Measurements from ENCODE around the gene DOCK9.

Gene DOCK9

GRCh38 chr13:98878486-98879126 is 99.3 kb downstream of the DOCK9 start:
- DNase-seq: no peak

DNA sequence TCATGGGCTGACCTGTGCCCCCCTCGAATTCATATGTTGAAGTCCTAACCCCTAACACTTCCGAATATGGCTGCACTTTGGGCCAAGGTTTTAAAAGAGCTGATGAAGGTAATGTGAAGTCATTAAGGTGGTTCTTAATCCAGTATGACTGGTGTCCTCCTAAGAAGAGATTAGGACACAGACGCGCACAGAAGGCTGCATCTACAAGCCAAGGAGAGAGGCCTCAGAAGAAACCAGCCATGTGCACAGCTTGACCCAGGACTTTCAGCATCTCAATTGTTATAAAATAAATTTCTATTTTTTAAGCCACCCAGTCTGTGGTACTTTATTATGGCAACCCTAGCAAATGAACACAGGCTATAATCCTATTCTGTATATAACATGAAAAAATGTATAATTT is 99.9 kb downstream of the DOCK9 start:
- DNase-seq: no peak

GRCh38 chr13:98877466-98877865 is 100.4 kb downstream of the DOCK9 start:
- no peak for DNase-seq

DNA sequence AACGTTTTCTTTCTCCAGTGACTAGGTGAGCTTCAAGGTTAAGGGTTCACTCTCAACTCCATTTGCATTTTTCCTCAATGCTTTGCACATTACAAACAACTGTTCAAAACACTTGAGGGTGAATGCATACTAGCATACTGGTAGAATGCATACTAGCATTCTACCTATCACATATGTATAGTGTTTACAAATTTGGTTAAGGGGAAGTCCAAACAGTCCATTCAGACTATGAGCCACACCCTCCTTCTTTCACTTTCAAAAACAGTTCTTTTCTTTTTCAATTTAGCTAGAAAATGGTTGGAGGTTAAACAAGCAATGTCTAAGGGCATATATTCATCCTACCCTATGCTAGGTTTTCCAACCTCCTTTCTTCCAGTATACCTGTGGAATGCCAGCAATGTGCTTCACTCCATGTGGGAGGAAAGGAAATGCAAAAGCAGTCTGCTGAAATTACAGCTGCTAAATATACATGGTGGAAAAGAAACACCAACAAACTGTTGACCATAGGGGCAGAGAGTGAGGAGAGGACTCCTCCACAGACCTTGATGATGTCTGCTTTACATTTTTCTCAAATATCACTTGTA is 102.6 kb downstream of the DOCK9 start:
- peak; percentile 8 for DNase-seq

DNA sequence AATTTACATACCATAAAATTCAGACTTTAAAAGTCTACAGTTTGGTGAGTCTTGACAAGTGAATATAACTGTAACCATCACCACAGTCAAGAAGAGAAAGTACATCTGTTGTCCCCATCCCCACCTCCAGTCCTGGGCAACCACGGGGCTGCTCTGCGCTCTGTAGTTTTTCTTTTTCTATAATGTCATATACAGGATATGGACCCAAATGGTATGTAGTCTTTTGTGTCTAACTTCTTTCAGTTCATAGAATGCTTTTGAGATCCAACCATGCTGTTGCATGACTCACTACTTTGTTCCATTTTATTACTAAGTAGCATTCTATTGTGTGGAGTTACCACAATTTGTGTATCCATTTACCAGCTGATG is 103.9 kb downstream of the DOCK9 start:
- DNase-seq: no peak

DNA sequence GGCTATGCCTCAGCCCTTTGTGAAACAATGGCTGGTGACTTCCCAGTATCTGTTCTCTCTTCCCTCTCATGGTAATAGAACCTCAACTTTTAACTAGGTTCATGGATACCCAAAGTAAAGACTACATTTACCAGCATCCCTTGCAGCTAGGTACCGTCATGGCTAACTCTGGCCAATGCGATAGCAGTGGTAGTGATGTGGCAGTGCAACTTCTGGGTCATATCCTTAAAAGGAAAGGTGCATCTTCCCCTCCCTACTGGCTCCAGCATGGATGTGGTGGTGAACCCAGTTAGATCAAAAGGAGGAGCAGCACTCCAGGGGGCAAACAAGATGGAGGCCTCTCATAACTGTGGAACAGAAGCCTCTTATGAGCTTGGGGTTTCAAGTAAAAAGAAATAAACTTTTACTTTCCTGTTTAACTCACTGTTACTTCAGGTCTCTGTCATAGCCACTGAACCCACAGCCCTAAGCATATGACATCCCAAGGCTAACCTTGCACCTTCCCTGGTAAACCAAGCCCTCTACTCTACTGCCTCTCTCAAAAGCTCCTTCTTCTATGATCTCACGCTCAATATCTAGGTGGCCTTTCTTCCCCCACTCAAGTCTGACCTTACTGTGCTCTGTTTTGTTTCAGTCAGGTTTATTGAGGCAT is 104.4 kb downstream of the DOCK9 start:
- no peak for DNase-seq

GRCh38 chr13:98871727-98872126 is 106.1 kb downstream of the DOCK9 start:
- no peak for DNase-seq

- no peak for DNase-seq
These were observed 108.3 kb downstream of the DOCK9 start for GRCh38 chr13:98869408-98870090.

GRCh38 chr13:98868932-98869331 is 108.9 kb downstream of the DOCK9 start:
- no peak for DNase-seq

GRCh38 chr13:98866882-98867281 is 111.0 kb downstream of the DOCK9 start:
- DNase-seq: no peak

GRCh38 chr13:98860491-98860890 is 117.4 kb downstream of the DOCK9 start:
- DNase-seq: no peak

DNA sequence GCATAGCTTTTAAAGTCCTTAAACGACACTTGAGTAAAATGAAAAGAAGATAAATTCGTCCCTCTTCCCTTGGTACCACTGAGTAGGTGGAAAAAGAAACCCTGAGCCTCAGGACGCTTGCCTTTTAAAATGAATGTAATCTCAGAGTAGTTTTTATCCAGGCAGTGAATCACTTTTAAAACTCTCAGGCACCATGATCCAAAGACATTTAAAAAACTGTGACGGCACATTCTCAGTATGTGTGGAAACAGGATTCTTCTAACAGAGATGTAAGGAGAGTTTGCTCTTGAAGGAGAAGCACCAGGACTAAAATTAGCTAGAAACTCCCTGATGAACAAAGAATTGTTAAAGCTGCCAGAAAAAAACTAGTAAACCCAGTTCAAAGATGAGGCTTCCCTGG is 119.7 kb downstream of the DOCK9 start:
- no peak for DNase-seq

DNA sequence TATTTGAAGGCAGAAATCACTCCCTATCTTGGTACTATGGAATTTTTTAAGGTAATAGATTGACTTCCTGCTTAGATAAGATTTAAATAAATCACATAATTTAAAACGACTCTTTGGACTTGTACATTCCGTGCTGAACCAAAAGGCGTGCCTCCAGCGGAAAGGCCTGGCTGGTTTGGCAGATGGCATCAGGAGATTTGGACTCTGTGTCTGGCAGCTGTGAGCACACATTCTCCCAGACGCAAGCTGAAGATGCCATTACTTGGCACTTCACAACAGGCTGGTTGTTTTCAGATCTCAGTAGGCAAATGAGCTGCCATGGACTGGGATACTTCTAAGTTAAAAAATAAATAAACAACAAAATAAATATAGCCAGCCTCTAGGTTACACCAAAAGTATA is 120.9 kb downstream of the DOCK9 start:
- DNase-seq: no peak

DNA sequence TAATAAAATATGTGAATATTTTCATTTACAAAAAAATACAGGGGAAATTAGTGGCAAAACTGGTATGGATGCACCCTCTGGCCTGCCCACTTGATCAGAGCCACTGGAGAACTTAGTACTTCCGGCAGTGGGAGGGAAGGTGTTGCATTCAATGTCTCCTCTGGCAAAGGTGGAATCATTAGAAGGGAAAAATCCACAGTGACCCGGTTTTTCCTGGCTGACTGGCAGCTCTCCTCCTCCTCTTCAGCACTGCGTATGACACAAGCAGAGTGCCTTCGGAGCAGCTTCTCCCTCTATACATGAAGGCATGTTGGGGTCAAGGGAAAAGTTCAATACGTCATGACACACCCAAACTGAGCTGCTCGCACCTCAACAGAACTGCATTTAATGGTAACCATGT is 123.4 kb downstream of the DOCK9 start:
- DNase-seq: no peak

GRCh38 chr13:98853771-98854221 is 124.1 kb downstream of the DOCK9 start:
- peak; percentile 13 for DNase-seq

DNA sequence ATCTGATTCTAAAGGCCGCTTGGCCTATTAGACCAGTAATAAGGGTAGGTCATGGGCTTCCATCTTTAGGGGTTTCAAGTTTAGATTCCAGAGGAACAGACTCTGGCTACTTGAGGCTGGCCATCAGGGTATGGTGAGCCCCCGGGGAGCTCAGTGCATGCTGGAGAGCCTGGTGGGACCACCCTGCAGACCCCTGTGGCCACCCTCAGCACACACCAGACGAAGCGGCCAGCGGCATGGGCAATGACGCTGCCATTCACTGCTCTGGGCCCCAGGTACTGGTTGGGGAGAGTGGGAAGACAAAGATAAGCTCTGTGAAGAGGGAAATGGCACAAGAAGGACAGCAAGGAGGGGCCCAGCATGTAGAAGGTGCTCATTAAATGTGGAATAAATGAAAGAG is 126.6 kb downstream of the DOCK9 start:
- no peak for DNase-seq

GRCh38 chr13:98848746-98849145 is 129.1 kb downstream of the DOCK9 start:
- no peak for DNase-seq

GRCh38 chr13:98847780-98848179 is 130.1 kb downstream of the DOCK9 start:
- DNase-seq: no peak

DNA sequence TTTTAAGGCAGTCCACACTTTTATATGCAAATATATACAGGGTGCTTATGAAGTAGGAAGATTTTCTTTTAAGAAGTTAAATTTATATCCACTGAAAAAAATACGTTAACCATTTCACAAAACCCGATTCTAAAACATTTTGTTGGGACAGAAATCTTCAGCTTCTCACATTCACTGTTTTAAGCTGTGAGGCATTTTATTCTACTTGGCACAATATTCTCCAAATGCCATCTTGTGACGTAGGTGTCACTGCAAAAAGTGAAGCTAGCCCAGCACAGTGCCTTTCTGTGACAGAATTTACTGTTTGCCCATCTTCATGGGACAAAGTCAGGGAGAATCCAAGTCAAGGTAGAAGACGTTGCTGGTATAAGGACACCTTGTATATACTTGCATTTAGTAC is 130.9 kb downstream of the DOCK9 start:
- DNase-seq: no peak

- DNase-seq: no peak
These were observed 131.3 kb downstream of the DOCK9 start for GRCh38 chr13:98846521-98846920.

DNA sequence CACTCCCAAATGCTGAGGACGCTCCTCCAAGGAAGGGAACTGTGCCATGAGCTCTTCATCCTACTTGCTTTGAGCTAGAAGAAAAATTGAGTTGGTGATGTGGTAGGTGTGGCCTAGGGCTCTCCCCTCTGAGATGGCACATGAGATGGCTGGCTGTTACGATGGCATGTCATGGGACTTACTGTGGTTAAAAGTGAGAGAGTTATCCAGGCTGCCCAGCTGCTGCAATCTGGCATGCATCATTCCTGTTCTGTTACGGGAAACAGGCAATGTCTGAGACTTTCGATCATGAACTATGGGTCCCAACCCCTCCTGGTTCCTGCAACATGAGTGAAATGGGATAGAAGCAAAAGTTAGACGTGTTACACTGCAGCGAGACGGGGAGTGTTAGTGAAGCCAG is 132.1 kb downstream of the DOCK9 start:
- DNase-seq: no peak

- DNase-seq: no peak
These were observed 133.8 kb downstream of the DOCK9 start for GRCh38 chr13:98844021-98844420.

DNA sequence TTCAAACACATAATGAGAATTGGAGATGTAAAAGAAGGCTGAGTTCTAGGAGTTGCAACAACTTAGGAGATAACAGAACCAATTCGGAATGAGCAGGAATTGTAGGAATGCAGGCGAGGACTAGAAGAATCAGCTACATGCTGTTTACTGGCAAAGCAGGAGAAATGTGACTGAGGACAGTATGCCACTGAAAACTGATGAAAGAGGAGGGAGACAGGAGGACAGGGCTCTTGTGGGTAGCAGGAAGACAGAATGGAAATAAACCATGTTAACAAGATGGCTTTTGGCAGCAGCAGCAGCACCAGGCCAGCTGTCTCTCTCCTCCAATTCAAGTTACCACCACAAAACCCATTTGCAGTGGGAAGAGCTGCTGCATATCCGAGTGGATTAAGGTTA is 134.4 kb downstream of the DOCK9 start:
- DNase-seq: no peak

DNA sequence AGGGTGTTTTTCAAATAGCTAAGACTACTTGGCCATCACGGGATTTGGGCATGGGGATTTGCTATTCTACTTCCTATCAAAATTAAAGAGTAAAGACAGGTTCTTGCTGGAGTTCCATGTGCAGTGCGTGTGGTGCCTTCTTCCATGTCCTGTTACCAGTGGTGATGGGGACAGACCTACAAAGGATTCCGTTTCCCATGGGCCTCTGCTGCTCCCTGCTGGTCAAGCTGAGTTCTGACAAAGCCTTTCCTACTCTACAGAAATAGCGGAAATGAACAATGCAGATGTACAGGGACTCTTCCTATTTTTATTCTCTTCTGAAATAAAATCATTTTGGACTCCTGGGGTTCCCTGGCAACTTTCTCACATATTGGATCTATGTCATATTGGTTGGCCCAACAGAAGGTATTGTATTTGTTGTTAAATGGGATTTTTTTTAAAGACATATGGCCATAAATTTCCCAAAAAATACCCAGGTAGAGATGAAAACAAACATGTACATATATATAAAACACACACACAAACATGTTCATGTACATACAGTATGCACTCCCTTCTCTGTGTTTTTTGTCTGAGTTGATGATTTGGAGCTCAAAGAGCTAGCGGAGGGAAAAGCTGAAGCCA is 134.9 kb downstream of the DOCK9 start:
- DNase-seq: peak; percentile 80

Data from inflammatory macrophage treated with lipopolysaccharide for 4 hours (primary cell).